Subcutaneous abdominal adipose tissue (tissue), 5 donors: Measurements from ENCODE around the gene EXOC1.
"Not testable (repeated sequence)": the region's sequence is repeated elsewhere in the genome, so short reads cannot be mapped to it uniquely, and the experiment has no call there.

Experiments used
- H3K27ac ChIP-seq: one replicate; pipeline ENCODE4 v1.7.0; 2013; ENCODE audit warnings: low read depth, mild to moderate bottlenecking, inconsistent platforms, low read length, moderate library complexity
- H3K27me3 ChIP-seq, 5 donors: one replicate each; pipeline ENCODE4 v1.7.0; 2013; ENCODE audit warnings: low read length in 5 of 5, inconsistent platforms in 1 of 5; ENCODE audit not compliant: control insufficient read depth in 5 of 5, insufficient read depth in 4 of 5
- H3K36me3 ChIP-seq, 5 donors: one replicate each; pipeline ENCODE4 v1.7.0; 2013; ENCODE audit warnings: low read length in 5 of 5; ENCODE audit not compliant: control insufficient read depth in 5 of 5, insufficient read depth in 5 of 5
- H3K4me1 ChIP-seq, 5 donors: one replicate each; pipeline ENCODE4 v1.7.0; 2013; ENCODE audit warnings: low read length in 5 of 5, mild to moderate bottlenecking in 3 of 5, moderate library complexity in 1 of 5; ENCODE audit not compliant: control insufficient read depth in 5 of 5, insufficient read depth in 5 of 5
- H3K4me3 ChIP-seq, 5 donors: one replicate each; pipeline ENCODE4 v1.7.0; 2013; ENCODE audit warnings: low read length in 5 of 5, low read depth in 1 of 5
- H3K9ac ChIP-seq, 5 donors: one replicate each; pipeline ENCODE4 v1.7.0; 2013; ENCODE audit warnings: low read length in 5 of 5, mild to moderate bottlenecking in 4 of 5, moderate library complexity in 3 of 5
- H3K9me3 ChIP-seq, 5 donors: one replicate each; pipeline ENCODE4 v1.7.0; 2013; ENCODE audit warnings: low read length in 5 of 5; ENCODE audit not compliant: control insufficient read depth in 5 of 5
- donor health status: healthy.
- donor health status: healthy.
- donor health status: healthy.
- donor health status: healthy.
- donor health status: healthy.

The EXOC1 gene

GRCh38 chr4:55842312-55842711 lies 11.1 kb upstream of the EXOC1 start:
- not testable (repeated sequence) for H3K9me3 ChIP-seq, H3K9ac ChIP-seq, H3K27me3 ChIP-seq, H3K4me1 ChIP-seq, H3K36me3 ChIP-seq, H3K27ac ChIP-seq, H3K4me3 ChIP-seq

- no peak overlapping the region for H3K4me3 ChIP-seq
- no peak overlapping the region for H3K27ac ChIP-seq
- no peak overlapping the region for H3K9ac ChIP-seq
- H3K27me3 ChIP-seq: peaks cover 0 to 3% (median 0%) of the 10 kb centered on the region in 5 donors
- H3K36me3 ChIP-seq: no peaks in the 10 kb centered on the region
- no peaks in the 10 kb centered on the region for H3K9me3 ChIP-seq
- H3K4me1 ChIP-seq: peaks cover 5 to 18% (median 11%) of the 10 kb centered on the region in 5 donors
Measured at GRCh38 chr4:55849724-55850123, 3.7 kb upstream of the EXOC1 start.

GRCh38 chr4:55851885-55852284 lies 1.6 kb upstream of the EXOC1 start:
- Histone ChIP-seq H3K9me3 (no peaks in the 10 kb centered on the region), H3K36me3 (no peaks in the 10 kb centered on the region), H3K4me3 (no peak overlapping the region), H3K4me1 (peaks cover 7 to 28% (median 22%) of the 10 kb centered on the region in 5 donors), H3K27me3 (peaks cover 0 to 3% (median 0%) of the 10 kb centered on the region in 5 donors), H3K9ac (no peak overlapping the region), H3K27ac (no peak overlapping the region)

GRCh38 chr4:55854129-55854528 lies 681 bp downstream of the EXOC1 start:
- H3K9ac ChIP-seq: peak overlapping the region; percentile 85 to 98 (median 93)
- H3K36me3 ChIP-seq: peaks cover 0 to 7% (median 3%) of the 10 kb centered on the region in 5 donors
- peaks cover 0 to 3% (median 0%) of the 10 kb centered on the region in 5 donors for H3K27me3 ChIP-seq
- H3K4me1 ChIP-seq: peaks cover 7 to 28% (median 22%) of the 10 kb centered on the region in 5 donors
- H3K4me3 ChIP-seq: peak overlapping the region; percentile 77 to 98 (median 95)
- peak overlapping the region; percentile 88 for H3K27ac ChIP-seq
- no peaks in the 10 kb centered on the region for H3K9me3 ChIP-seq

- H3K4me1 ChIP-seq: peaks cover 7 to 24% (median 21%) of the 10 kb centered on the region in 5 donors
- no peak overlapping the region for H3K9ac ChIP-seq
- peaks cover 10 to 26% (median 15%) of the 10 kb centered on the region in 5 donors for H3K36me3 ChIP-seq
- no peak overlapping the region for H3K4me3 ChIP-seq
- no peaks in the 10 kb centered on the region for H3K27me3 ChIP-seq
- no peaks in the 10 kb centered on the region for H3K9me3 ChIP-seq
- H3K27ac ChIP-seq: no peak overlapping the region
Measured at GRCh38 chr4:55857586-55857985, 4.1 kb downstream of the EXOC1 start.

- H3K9ac ChIP-seq: no peak overlapping the region
- H3K27me3 ChIP-seq: no peaks in the 10 kb centered on the region
- H3K4me1 ChIP-seq: peaks cover 2 to 14% (median 8%) of the 10 kb centered on the region in 5 donors
- H3K36me3 ChIP-seq: peaks cover 14 to 32% (median 21%) of the 10 kb centered on the region in 5 donors
- H3K9me3 ChIP-seq: no peaks in the 10 kb centered on the region
- no peak overlapping the region for H3K27ac ChIP-seq
- H3K4me3 ChIP-seq: no peak overlapping the region
Measured at GRCh38 chr4:55859711-55860110, 6.3 kb downstream of the EXOC1 start.

GRCh38 chr4:55864577-55865223 lies 11.3 kb downstream of the EXOC1 start:
- H3K4me1 ChIP-seq: peaks cover 0 to 20% (median 11%) of the 10 kb centered on the region in 5 donors
- H3K27me3 ChIP-seq: no peaks in the 10 kb centered on the region
- H3K9ac ChIP-seq: no peak overlapping the region
- H3K9me3 ChIP-seq: no peaks in the 10 kb centered on the region
- H3K36me3 ChIP-seq: peaks cover 23 to 43% (median 36%) of the 10 kb centered on the region in 5 donors
- peak overlapping the region; percentile 91 for H3K27ac ChIP-seq
- H3K4me3 ChIP-seq: no peak overlapping the region

- peaks cover 27 to 41% (median 31%) of the 10 kb centered on the region in 5 donors for H3K36me3 ChIP-seq
- H3K9ac ChIP-seq: no peak overlapping the region
- no peak overlapping the region for H3K4me3 ChIP-seq
- H3K4me1 ChIP-seq: peaks cover 0 to 20% (median 11%) of the 10 kb centered on the region in 5 donors
- no peaks in the 10 kb centered on the region for H3K9me3 ChIP-seq
- H3K27ac ChIP-seq: peak overlapping the region; percentile 91
- no peaks in the 10 kb centered on the region for H3K27me3 ChIP-seq
Measured at GRCh38 chr4:55865228-55865806, 11.9 kb downstream of the EXOC1 start.

GRCh38 chr4:55866290-55866907 lies 13.0 kb downstream of the EXOC1 start:
- Histone ChIP-seq H3K4me1 (peaks cover 0 to 23% (median 17%) of the 10 kb centered on the region in 5 donors), H3K36me3 (peaks cover 22 to 45% (median 33%) of the 10 kb centered on the region in 5 donors), H3K27ac (peak overlapping the region; percentile 91), H3K9me3 (no peaks in the 10 kb centered on the region), H3K27me3 (no peaks in the 10 kb centered on the region), H3K4me3 (no peak overlapping the region), H3K9ac (peak overlapping the region in 2 of 5 donors; percentile 25 to 56)
